Activated T-helper 1 cell treated with anti-CD3 and anti-CD28 coated beads, Interleukin-2, amount 50 U/mL, for 16 hours (primary cell): ENCODE measurements around the gene FLNB.
"Not testable (repeated sequence)": the region's sequence is repeated elsewhere in the genome, so short reads cannot be mapped to it uniquely, and the experiment has no call there.

Source experiments
- DNase-seq, 2 donors: peaks; one replicate each; pipeline ENCODE4 v3.0.0-alpha.2; 2020; ENCODE audit warnings: low read depth in 1 of 2, low spot score in 1 of 2

The FLNB gene

GRCh38 chr3:57978316-57978715, 29.9 kb upstream of the FLNB start:
- no peak for DNase-seq

GRCh38 chr3:57980416-57980815, 27.8 kb upstream of the FLNB start:
- no peak for DNase-seq

- no peak for DNase-seq
Observed at GRCh38 chr3:57981483-57982087, 26.6 kb upstream of the FLNB start.

- DNase-seq, result no peak
Observed at GRCh38 chr3:57982561-57983243, 25.5 kb upstream of the FLNB start.

- no peak for DNase-seq
Observed at GRCh38 chr3:57983734-57984518, 24.3 kb upstream of the FLNB start.

GRCh38 chr3:57985176-57985983, 22.8 kb upstream of the FLNB start:
- no peak for DNase-seq

- no peak for DNase-seq
Observed at GRCh38 chr3:57985984-57986246, 22.3 kb upstream of the FLNB start.

- no peak for DNase-seq
Observed at GRCh38 chr3:57986261-57986660, 22.0 kb upstream of the FLNB start.

GRCh38 chr3:57989198-57989597, 19.0 kb upstream of the FLNB start:
- DNase-seq, result not testable (repeated sequence)

GRCh38 chr3:57989646-57990045, 18.6 kb upstream of the FLNB start:
- no peak for DNase-seq

GRCh38 chr3:57992452-57993213, 15.6 kb upstream of the FLNB start:
- no peak for DNase-seq

- DNase-seq, result no peak
Observed at GRCh38 chr3:57998366-57999283, 9.6 kb upstream of the FLNB start.

- no peak for DNase-seq
Observed at GRCh38 chr3:57999417-58000115, 8.7 kb upstream of the FLNB start.

- DNase-seq, result no peak
Observed at GRCh38 chr3:58000306-58001085, 7.7 kb upstream of the FLNB start.

GRCh38 chr3:58001086-58001467, 7.1 kb upstream of the FLNB start:
- no peak for DNase-seq

GRCh38 chr3:58001979-58002378, 6.2 kb upstream of the FLNB start:
- no peak for DNase-seq

GRCh38 chr3:58003093-58003492, 5.1 kb upstream of the FLNB start:
- no peak for DNase-seq

- DNase-seq, result no peak
Observed at GRCh38 chr3:58004973-58005372, 3.2 kb upstream of the FLNB start.

- DNase-seq, result no peak
Observed at GRCh38 chr3:58005669-58006068, 2.6 kb upstream of the FLNB start.
